Epithelial cell of proximal tubule (primary cell): ENCODE data around the gene TSSK1B. TPM values are rescaled to one million over a fixed set of nuclear protein-coding genes. Genes with fewer than 3 reads are reported as not detected.
"Not testable (repeated sequence)": the region's sequence is repeated elsewhere in the genome, so short reads cannot be mapped to it uniquely, and the experiment has no call there.

Experiments used
- DNase-seq: peaks from one replicate; pipeline ENCODE4 v3.0.0-alpha.2; 2011; ENCODE audit warnings: low read depth
- H3K4me3 ChIP-seq: 2 replicates; pipeline ENCODE4 v1.5.1; 2011; ENCODE audit warnings: low read depth, mild to moderate bottlenecking, low read length
- CTCF ChIP-seq: conservative IDR thresholded peaks from 2 replicates; pipeline ENCODE4 v1.5.1; 2012; ENCODE audit warnings: low read depth, mild to moderate bottlenecking, low read length
- total RNA-seq: library from RNA; depleted of rRNA; stranded (reverse); fragments of >200 nt; gene quantifications from 2 replicates; pipeline ENCODE4 v1.2.3, GENCODE V29; 2015

Gene TSSK1B
- not detected in 2 replicates for total RNA-seq

- no peak for DNase-seq
- no peak for TF ChIP-seq CTCF
- no peak within 1 kb of the TSS for H3K4me3 ChIP-seq
Measured at GRCh38 chr5:113434889-113435288, at the start of gene TSSK1B. TSS of gene TSSK1B (minus strand) at chr5:113434989. CDS start at chr5:113434839, 150 bp downstream.

DNA sequence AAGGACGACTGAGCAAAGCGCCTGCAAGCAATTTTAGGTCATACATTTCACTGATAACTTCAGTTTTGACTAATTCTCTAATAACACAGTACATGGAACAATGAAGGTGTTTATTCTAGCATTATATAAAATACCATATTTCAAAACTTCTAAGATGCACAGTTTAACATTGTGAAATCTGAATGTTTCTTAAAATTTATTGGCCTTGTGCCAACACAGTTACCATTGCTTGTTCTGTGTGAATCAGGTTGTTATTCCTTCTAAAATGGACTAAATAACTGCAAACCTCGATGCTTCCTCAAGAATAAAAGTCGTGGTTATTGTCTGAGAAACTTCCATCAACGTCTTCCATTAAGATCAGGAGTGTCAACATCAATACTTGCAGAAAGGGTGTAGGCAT, 45.5 kb upstream of the TSSK1B start:
- DNase-seq = no peak
- no peak for TF ChIP-seq CTCF
- no peak overlapping the region for H3K4me3 ChIP-seq

DNA sequence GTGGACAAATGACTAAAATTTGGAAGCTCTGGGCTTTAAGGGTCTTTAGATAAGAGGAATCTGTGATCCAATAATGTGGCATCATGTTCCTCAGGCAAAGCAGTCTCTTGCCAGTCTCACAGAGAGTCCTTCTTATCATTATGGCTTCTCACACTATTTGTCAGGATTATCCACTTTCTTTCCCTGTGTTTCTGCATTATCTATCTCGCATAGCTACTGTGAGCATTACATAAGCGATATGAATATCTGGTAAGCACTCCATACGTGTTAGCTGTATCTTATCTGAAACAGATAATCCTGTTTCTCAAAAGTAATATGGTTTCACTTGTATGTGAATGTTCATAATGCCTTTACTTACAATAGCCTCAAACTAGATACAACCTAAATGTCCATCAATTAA, 43.9 kb upstream of the TSSK1B start:
- DNase-seq = no peak
- TF ChIP-seq CTCF = no peak
- H3K4me3 ChIP-seq = no peak overlapping the region

- no peak for DNase-seq
- TF ChIP-seq CTCF = no peak
- H3K4me3 ChIP-seq = no peak overlapping the region
Measured at GRCh38 chr5:113474100-113474728, 39.4 kb upstream of the TSSK1B start.

GRCh38 chr5:113463032-113463431, 28.2 kb upstream of the TSSK1B start:
- no peak for TF ChIP-seq CTCF
- DNase-seq = no peak
- no peak overlapping the region for H3K4me3 ChIP-seq

GRCh38 chr5:113457106-113457505, 22.3 kb upstream of the TSSK1B start:
- not testable (repeated sequence) for DNase-seq, H3K4me3 ChIP-seq

GRCh38 chr5:113452941-113453340, 18.2 kb upstream of the TSSK1B start:
- TF ChIP-seq CTCF = no peak
- H3K4me3 ChIP-seq = no peak overlapping the region
- no peak for DNase-seq
